ENCODE measurements around the gene ODAD2.

- TF ChIP-seq CTCF (conservative IDR thresholded peaks at IDR 0.05 in 1 of 2, IDR thresholded peaks at IDR 0.05 in 1 of 2; ENCODE audit: low read depth in 1 of 2, low read length in 2 of 2) = no peak
- TF ChIP-seq EZH2 (IDR thresholded peaks at IDR 0.05; ENCODE audit: low read length, missing control alignments) = no peak
Observed at GRCh38 chr10:27815846-27816245, 183.0 kb downstream of the ODAD2 start.
